ENCODE measurements around the gene NEUROD2.

NEUROD2 gene

DNA sequence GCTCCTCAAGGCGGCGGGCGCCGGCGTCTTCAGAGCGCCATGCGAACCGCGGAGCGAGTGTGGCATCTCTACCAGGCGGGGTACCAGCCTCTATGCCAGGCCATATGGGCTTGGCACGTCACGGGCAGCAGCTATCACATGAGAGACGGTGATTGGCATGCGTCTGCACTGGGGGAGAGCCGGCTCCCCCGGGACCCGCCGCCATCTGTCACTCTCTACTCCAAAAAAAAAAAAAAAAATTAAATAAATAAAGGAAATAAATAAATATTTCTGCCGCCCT lies at the start of gene NEUROD2:
Gene NEUROD2 (minus strand): TSS at position 70 of the 280 bp plus-strand sequence. CDS start 1,321 bp downstream, outside the sequence.
- DNase-seq (ENCODE audit: low read depth, low spot score) = no peak

DNA sequence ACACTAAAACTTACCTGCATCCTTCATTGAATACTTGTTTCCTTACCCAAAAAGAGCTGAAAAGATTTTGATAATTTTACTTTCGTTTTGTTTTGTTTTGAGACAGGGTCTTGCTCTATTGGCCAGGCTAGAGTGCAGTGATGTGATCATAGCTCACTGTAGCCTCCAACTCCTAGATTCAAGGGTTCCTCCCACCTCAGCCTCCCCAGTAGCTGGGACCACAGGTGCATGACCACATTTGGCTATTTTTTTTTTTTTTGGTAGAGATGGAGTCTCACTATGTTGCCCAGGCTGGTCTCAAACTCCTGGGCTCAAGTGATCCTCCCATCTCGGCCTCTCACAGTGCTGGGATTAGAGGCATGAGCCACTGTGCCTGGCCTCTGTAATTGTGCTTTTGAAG lies 47.4 kb upstream of the NEUROD2 start:
- DNase-seq (ENCODE audit: low read depth, low spot score) = no peak

DNA sequence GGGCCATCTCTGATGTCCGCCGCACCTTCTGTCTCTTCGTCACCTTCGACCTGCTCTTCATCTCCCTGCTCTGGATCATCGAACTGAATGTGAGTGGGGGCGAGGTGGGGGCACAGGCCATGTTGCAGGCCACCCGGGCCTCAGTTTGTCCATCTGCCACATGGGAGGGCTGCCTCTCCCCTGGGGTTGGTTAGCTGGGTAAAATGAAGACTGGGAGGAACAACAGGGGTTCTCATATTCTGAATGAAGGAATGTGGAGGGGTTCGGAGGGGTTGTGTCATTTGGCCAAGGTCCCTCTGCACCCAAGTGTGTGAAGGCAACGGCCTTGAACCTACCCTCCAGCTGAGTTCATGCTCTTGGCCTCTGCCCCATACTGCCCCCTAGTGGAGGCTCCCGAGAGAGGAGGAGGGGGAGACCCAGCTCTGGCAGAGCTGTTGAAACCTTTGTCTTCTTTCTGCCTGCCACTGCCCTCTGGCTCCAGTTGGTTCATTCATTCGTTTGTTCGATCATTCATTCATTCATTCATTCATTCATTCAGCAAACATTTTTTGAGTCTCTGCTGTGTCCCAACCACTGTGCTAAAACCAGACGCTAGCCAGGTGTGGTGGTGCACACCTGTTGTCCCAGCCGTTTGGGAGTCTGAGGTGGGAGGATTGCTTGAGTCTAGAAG lies 46.1 kb upstream of the NEUROD2 start:
- DNase-seq (ENCODE audit: low read depth, low spot score) = no peak

DNA sequence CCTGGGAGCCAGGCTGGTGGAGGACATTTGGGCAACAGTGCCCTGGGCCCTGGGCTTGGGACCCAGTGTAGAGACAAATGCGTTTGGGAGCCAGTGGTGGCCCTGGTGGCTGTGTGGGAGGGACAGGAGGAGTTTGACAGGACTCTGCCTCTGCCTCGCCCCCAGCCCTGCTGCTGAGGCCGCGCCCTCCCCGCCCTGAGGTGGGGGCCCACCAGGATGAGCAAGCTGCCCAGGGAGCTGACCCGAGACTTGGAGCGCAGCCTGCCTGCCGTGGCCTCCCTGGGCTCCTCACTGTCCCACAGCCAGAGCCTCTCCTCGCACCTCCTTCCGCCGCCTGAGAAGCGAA lies 45.6 kb upstream of the NEUROD2 start:
- DNase-seq (ENCODE audit: low read depth, low spot score) = no peak

DNA sequence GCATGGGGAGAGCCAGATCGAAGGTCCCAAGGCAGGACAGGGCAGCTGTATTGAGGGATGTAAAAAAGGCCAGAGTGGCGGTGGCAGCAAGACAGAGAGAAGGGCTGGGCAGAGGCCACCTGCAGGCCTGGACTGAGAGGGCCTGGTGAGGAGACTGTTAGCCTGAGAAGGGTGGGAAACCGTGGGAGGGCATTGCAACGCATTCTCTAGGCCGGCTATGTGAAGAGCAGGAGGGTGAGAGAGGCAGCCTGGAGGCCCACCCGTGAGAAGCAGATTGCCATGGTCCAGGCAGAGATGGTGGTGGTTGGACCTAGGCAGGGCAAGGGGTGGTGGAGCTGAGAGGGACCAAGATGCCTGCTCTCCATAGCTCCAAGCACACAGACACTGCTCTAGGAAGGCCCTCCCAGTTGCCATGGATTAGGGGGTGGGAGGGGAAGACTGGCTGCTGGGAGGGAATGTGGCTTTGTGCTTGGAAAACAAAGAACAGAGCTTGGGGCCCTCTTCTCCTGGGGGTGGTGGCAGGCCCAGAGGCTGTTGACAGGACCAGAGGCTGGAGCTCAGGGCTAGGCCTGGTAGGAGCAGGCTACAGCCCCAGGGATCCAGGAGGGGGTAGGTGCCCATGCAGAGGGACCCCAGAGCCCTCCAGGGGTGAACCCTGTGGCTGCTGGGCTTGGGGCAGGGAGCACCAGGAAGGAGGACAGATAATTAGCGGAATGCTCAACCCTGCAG lies 45.0 kb upstream of the NEUROD2 start:
- no peak for DNase-seq (ENCODE audit: low read depth, low spot score)

DNA sequence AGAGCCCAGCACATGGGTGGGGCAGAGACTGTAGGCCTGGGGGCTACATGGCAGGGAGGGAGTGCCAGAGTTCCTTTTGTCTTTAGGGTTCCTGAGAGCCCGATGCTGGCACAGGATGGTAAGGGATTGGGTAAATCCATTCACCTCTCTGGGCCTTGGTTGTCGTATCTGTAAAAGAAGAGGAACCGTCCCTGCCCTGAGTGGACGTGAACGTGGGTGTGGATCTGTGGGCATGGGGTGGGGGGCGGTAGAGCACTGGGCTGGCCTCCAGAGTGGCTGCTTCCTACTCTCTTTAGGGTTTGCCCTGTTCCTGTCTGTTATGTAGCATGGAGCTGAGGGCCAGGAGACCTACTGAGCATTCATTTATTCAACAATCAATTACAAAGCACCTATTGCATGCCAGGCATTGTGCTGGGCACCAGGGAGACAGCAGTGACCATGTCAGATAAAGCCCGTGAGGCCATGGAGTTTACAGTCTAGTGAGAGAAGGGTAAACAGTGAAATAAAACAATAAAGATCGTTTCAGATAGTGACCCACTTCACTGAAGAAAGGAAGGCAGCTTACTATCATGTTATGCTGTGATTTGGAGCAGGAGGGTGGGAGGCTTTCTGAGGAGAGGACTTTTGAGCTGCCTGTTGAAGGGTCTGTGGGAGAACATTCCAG lies 44.3 kb upstream of the NEUROD2 start:
- no peak for DNase-seq (ENCODE audit: low read depth, low spot score)

DNA sequence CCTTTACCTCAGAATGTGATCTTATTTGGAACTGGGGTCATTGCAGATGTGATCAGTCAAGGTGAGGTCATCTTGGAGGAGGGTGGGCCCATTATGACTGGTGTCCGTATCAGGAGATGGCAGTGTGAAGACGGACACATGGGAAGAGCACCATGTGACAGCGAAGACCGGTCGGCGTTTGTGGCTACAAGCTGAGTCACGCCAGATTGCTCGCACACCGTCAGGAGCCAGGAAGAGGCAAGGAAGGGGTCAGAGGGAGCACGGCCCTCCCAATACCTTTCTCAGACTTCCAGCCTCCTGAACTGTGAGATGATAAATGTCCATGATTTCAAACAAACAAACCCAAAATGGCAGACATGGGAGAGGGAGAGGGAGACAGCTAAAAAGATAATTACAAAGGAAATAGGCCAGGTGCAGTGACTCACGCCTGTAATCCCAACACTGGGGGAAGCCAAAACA lies 42.4 kb upstream of the NEUROD2 start:
- DNase-seq (ENCODE audit: low read depth, low spot score) = no peak

DNA sequence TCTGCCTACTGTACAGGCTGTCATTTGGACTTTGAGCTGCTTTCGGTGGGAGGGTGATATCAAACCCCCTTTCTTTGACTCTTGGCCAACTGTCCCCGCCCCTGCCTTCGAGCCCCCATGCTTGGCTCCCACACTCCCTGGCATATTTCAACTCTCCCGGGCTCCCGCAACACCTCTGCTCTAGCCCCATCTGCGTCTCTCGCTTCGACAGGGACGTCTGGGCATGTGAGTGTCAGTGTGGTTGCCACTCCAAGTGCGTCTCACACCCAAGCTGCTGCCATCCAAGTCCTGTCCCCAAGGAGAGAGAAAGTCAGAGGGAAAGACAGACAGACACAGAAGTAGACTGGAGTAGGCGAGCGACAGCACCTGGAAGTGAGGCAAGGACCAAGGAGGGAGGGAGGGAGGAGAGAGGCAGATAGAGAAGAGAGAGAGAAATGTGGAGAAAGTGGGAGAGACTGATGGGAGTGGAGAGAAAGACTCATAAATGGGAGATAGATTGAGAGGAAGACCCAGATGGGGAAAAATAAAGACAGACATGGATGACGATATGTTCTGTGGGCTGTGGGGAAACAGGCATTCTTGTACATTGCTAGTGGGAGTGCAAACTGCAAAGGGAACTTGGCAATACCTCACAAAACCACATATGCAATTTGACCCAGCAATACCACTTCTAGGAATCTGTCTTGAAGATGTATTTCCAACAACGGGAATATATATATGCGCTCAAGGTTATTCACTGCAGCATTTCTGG lies 41.1 kb upstream of the NEUROD2 start:
- no peak for DNase-seq (ENCODE audit: low read depth, low spot score)

DNA sequence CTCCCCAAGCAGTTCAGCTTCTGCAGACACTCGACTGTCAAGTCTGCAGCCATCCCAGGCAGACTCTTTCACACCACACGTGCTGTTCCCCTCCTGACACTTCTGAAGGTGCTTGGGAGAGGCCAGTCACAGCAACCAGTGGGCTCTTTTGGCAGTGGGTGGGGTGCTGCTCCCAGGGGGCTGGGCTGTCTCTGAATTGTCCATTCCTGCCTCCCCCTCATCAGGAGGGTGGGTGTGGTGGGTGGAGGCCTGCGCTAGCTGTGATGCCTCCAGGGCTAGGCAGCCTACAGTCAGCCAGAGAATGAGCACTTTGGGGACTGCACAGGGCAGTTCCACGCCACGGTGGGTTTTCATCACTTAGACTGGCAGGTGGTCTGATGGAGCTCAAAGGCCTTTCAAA lies 39.5 kb upstream of the NEUROD2 start:
- no peak for DNase-seq (ENCODE audit: low read depth, low spot score)

DNA sequence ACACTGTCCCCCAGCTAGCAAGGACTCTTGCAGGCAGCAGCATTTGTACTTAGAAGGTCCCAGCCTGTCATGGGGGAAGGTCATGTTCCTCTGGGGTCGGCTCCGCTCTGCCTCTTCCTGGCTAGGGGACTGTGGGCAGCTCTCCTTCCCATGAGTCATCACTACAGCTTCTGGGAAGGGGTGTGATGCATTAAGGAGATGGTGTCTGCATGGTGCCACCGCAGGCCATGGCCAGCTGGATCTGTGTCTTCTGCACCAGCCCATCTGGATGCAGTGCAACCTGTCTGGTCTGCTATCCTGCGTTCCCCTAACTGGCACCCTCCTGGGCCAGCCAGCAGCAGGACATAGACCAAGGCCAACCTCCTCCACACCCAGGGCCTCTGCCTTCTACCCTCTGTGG lies 35.6 kb upstream of the NEUROD2 start:
- DNase-seq (ENCODE audit: low read depth, low spot score) = no peak

DNA sequence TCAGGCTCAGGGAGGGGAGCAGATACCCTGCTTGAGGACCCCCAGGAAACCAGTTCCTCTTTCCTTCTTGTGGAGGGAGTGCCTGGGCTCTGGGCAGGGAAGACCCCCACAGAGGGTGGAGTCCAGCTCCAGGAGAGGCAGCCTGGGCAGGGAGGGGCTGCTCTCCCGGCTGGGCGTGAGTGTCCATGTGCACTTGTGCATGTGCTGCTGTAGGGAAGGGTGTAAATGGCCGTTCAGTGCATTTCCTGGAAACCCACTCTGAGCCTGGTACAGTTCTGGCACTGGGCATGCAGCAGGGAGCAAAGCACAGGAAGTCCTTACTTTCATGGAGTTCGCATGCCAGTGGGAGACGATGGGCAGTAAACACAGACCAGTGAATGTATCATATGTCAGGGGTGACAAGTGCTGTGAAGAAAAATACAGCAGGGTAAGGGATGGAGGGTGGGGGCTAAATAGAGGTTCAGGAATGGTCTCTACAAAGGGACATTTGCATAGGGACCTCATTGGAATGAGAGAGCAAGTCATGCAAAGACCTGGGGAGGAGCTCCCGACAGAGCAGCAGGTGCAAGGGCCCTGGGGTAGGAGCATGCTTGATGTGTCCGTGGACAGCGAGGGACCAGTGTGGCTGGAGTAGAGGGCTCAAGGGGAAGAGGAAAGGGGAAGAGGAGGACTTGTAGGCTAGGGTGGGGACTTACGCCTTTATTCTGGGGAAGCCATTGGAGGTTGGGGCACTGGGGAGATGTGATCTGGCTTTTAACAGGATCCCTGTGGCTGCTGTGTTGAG lies 34.8 kb upstream of the NEUROD2 start:
- DNase-seq (ENCODE audit: low read depth, low spot score) = no peak

DNA sequence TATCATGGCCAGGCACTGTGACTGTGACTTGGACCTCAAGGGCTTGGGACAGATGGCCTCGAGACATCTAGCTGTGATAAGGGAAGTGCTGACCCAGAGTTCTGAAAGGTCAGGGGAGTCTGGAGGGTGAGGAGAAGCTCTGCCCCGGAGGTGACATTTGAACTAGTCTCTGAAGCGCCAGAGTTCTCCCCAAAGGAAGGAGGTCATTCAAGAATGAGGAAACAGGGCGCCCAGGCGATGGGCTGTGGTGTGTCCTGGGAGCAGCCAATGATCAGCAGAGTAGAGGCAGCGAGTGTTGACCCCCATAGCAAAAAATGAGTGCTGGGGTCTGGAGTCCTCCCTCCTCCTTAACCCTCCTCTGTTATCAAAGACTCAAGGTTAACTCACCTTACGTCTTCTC lies 34.2 kb upstream of the NEUROD2 start:
- no peak for DNase-seq (ENCODE audit: low read depth, low spot score)

DNA sequence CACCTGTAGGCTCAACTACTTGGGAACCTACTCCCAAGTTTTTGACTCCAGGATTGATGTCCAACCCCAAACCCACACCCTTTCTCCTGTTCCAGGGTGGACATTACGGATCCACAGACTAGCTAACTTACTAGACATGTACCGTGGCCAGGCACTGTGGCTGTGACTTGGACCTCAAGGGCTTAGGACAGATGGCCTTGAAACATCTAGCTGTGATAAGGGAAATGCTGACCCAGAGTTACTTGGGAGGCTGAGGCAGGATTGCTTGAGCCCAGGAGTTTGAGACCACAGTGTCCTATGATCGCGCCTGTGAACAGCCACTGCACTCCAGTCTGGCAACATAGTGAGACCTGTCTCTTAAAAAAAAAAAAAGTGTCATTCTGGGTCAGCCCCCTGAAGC lies 33.4 kb upstream of the NEUROD2 start:
- DNase-seq (ENCODE audit: low read depth, low spot score) = no peak

DNA sequence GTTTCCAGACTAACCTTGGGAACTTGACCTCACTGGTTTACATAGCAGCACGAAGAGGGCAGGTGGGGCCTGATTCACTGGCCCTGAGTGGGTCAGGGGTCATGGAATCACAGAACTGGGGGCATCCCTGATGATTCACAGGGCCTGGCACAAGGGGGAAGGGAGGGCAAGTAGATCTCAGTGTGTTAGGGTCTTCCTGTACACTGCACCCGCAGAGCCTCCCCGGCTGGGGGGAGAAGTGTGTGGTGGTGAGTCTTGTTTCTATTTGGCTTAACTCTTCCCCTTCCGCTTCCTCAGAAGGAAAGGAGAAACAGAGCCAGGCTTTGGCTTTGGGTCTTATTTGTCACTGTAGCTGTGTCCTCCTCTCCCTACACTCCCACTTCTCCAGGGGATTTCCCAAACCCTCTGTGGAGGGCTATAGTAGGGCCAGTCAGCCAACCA lies 32.9 kb upstream of the NEUROD2 start:
- DNase-seq (ENCODE audit: low read depth, low spot score) = no peak

DNA sequence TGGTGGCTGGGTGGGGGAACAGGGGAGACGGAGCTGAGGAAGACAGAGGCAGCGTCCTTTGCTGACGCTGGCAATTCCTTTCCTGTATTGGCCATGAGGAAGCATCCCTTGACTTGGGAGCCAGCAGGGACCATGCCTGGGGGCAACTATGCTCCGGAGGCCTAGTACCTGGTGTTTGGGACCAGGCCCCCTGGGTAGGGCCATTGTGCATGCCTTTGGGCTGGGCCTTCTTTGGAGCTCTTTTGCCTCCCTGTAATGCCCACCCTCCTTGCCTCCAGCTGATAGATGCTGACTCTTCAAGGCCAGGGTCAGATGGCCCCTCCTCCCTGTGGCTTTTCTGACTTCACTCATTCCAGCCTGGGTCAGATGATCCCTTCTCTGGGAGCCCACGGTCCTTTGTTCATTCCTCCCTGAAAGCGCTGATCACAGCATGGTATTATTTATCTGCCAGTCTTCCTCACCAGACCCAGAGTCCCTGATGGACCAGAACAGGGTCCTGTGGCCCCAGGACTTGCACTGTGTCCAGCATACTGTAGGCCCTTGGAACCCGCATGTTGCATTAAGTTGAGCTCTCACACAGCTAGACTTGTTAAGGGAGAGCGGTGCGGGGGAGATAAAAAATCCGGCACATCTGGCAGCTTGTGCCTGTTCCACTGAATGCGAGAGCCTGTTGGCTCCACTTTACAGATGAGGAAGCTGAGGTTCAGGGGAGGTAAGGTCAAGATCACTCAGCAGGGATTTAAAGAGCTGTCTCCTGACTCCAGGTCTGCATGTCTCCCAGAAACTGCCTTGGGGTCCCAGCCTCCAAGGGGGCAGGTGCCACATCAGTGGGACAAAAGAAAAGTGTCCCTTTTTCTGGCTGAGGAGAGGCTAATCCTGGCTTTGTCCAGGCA lies 32.1 kb upstream of the NEUROD2 start:
- DNase-seq (ENCODE audit: low read depth, low spot score) = no peak

DNA sequence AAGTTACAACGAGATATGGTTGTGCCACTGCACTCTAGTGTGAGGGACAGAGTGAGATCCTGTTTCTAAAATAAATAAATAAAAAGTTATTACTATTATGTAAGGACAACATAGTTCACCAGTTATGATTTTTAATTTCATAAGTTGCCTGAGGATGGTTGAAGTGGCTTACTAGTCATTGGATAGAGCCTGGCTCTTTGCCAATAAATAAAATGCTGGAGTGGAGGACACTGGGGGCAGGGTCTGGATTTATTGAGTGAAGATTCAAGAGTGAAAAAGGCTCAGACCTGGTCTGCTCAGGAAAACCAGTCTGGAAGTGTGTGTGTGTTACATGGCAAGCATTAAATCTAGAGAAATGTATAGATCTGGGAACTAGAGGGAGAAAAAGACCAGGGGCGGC lies 31.3 kb upstream of the NEUROD2 start:
- no peak for DNase-seq (ENCODE audit: low read depth, low spot score)

DNA sequence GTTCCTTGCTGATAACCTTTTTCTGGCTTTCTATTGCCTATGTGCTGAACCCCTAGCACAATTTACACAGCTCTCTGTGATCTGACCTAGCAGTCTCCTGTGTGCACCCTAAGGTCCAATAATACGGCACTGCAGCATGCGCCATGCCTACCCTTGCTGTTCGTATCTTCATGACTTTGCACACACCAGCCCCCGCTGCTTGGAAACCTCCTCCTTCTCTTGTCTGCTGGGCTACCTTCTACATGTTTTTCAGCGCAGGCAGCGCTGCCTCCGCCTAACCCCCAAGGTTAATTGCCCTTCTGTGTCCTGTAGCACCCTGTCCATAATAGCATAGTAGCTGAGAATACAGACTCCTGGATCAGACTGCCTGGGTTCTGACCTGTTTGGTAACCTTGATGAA lies 30.6 kb upstream of the NEUROD2 start:
- DNase-seq (ENCODE audit: low read depth, low spot score) = no peak

DNA sequence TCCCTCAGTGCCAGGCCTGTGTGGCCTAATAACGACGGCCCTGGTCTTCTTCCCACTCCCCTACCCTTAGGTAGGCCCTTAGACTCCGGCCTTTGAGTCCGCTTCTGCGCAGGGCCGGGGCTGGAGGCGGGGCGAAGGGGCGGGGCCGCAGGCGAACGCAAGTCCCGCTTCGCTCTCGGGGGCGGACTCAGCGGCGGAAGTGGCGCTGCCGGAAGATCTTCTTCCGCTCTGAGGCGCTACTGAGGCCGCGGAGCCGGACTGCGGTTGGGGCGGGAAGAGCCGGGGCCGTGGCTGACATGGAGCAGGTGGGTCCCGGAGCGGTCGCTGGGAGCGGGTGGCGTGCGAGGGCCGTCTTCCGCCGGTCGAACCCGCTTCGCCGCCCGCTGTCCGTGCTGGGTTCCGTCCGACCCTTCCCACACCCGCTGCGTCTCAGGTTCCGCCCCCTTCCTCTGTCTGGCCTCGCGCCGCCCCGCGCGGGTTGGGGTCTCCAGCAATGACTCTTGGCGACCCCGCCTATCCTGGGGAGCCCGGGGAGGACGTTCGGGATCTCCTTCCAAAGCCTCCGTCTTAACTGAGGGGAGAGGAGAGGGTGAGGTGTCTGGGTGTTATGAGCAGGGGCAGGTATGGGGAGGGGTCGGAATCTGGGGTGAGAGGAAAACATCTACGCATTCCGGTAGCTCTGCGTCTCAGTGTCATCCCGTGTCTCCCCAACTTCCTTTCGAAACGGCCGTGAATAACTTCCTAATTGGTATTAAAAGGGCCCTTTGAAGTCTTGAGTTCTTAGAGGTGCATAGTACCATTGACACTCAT lies 29.4 kb upstream of the NEUROD2 start, which contains the start of gene STARD3:
Gene STARD3 (plus strand): TSS at position 218 of the 810 bp plus-strand sequence. CDS start 16,388 bp downstream, outside the sequence.
- no peak for DNase-seq (ENCODE audit: low read depth, low spot score)

DNA sequence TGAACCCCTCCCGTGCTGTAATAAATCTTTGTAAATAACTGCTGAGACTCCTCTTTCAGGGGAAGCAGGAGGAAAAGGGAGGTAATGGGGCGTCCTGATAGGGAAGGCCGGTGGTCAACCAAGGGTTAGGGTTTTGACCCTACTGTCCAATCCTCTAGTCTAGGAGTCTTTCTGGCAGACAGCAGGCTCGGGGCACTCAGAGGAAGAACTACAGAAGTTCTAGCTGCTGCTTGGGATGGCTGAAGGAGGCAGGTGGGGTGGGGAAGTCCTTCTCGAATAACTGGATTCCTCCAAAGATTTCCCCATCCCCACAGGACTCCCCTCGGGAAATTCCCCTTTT lies 28.8 kb upstream of the NEUROD2 start:
- no peak for DNase-seq (ENCODE audit: low read depth, low spot score)
